Neural progenitor cell (in vitro differentiated cells): Measurements from ENCODE around the gene DAO.

Experiments
- CTCF ChIP-seq: fragments of 200-600 bp; sonication (generic); IDR thresholded peaks from 2 replicates; pipeline ENCODE4 v1.5.1; 2017; ENCODE audit warnings: antibody characterized with exemption, mild to moderate bottlenecking
- EZH2 ChIP-seq: fragments of 200-600 bp; sonication (generic); IDR thresholded peaks from 2 replicates; pipeline ENCODE4 v1.6.1; 2017; ENCODE audit warnings: antibody characterized with exemption, mild to moderate bottlenecking, moderate library complexity

- TF ChIP-seq CTCF = no peak
- no peak for TF ChIP-seq EZH2
These were observed 32.0 kb downstream of the DAO start for GRCh38 chr12:108911915-108912314.
